OCI-LY7 (cell line): ENCODE measurements around the gene URB2.

ENCODE experiments used
- EZH2phosphoT487 ChIP-seq: fragments of 200-600 bp; sonication (generic); IDR thresholded peaks from 2 replicates; pipeline ENCODE4 v1.6.1; 2018; ENCODE audit warnings: low read depth, borderline replicate concordance, mild to moderate bottlenecking, mixed run types, antibody characterized with exemption, low read length, moderate library complexity, mixed read lengths
- TF ChIP-seq, protein P1 (sequence below): fragments of 200-600 bp; sonication (generic); conservative IDR thresholded peaks from 2 replicates; pipeline ENCODE4 v1.5.1; 2014; ENCODE audit warnings: mild to moderate bottlenecking, antibody characterized with exemption, low read length, moderate library complexity, mixed read lengths

- TF ChIP-seq, protein P1, sequence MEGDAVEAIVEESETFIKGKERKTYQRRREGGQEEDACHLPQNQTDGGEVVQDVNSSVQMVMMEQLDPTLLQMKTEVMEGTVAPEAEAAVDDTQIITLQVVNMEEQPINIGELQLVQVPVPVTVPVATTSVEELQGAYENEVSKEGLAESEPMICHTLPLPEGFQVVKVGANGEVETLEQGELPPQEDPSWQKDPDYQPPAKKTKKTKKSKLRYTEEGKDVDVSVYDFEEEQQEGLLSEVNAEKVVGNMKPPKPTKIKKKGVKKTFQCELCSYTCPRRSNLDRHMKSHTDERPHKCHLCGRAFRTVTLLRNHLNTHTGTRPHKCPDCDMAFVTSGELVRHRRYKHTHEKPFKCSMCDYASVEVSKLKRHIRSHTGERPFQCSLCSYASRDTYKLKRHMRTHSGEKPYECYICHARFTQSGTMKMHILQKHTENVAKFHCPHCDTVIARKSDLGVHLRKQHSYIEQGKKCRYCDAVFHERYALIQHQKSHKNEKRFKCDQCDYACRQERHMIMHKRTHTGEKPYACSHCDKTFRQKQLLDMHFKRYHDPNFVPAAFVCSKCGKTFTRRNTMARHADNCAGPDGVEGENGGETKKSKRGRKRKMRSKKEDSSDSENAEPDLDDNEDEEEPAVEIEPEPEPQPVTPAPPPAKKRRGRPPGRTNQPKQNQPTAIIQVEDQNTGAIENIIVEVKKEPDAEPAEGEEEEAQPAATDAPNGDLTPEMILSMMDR, result no peak
- no peak for TF ChIP-seq EZH2phosphoT487
Observed at GRCh38 chr1:229594227-229595008, 31.6 kb upstream of the URB2 start.
